Epidermal melanocyte (primary cell): ENCODE data around the gene LSM14B.
A peak's percentile ranks its signal among the peaks of the same experiment; 100 is the strongest.
"Not testable (repeated sequence)": the region's sequence is repeated elsewhere in the genome, so short reads cannot be mapped to it uniquely, and the experiment has no call there.

Experiments
- DNase-seq: peaks from one replicate; pipeline ENCODE4 v3.0.0; 2011; ENCODE audit warnings: low spot score; ENCODE audit not compliant: insufficient read length

Gene LSM14B

GRCh38 chr20:62121776-62122653, at the start of gene LSM14B:
TSS of gene LSM14B (plus strand) at chr20:62122475. CDS start at chr20:62122667, 192 bp downstream.
- DNase-seq = peak; percentile 98

- DNase-seq = no peak
Measured at GRCh38 chr20:62073323-62073722, 49.0 kb upstream of the LSM14B start.

- no peak for DNase-seq
Measured at GRCh38 chr20:62079166-62079565, 43.1 kb upstream of the LSM14B start.

- no peak for DNase-seq
Measured at GRCh38 chr20:62080249-62080990, 41.9 kb upstream of the LSM14B start.

- no peak for DNase-seq
Measured at GRCh38 chr20:62083312-62083711, 39.0 kb upstream of the LSM14B start.

GRCh38 chr20:62084224-62084623, 38.1 kb upstream of the LSM14B start:
- not testable (repeated sequence) for DNase-seq

- DNase-seq = no peak
Measured at GRCh38 chr20:62085206-62085605, 37.1 kb upstream of the LSM14B start.

GRCh38 chr20:62087227-62087626, 35.0 kb upstream of the LSM14B start:
- no peak for DNase-seq

- no peak for DNase-seq
Measured at GRCh38 chr20:62087632-62088031, 34.6 kb upstream of the LSM14B start.

- DNase-seq = no peak
Measured at GRCh38 chr20:62088258-62089127, 33.8 kb upstream of the LSM14B start.

GRCh38 chr20:62089393-62089792, 32.9 kb upstream of the LSM14B start:
- no peak for DNase-seq

- no peak for DNase-seq
Measured at GRCh38 chr20:62096421-62097380, 25.6 kb upstream of the LSM14B start.

GRCh38 chr20:62097881-62098407, 24.3 kb upstream of the LSM14B start:
- DNase-seq = no peak

GRCh38 chr20:62101078-62101477, 21.2 kb upstream of the LSM14B start:
- no peak for DNase-seq

- no peak for DNase-seq
Measured at GRCh38 chr20:62103508-62104233, 18.6 kb upstream of the LSM14B start.

GRCh38 chr20:62104234-62104789, 18.0 kb upstream of the LSM14B start:
- no peak for DNase-seq

GRCh38 chr20:62104791-62105345, 17.4 kb upstream of the LSM14B start:
- no peak for DNase-seq

- DNase-seq = no peak
Measured at GRCh38 chr20:62105592-62105991, 16.7 kb upstream of the LSM14B start.

GRCh38 chr20:62111148-62111547, 11.1 kb upstream of the LSM14B start:
- DNase-seq = no peak
